HEK293T (cell line): ENCODE results near the gene TTC9B.

ENCODE experiments used
- CTCF ChIA-PET: fragments of 350-600 bp; formaldehyde crosslinking; extraction: SDS; loops from one replicate; lab custom pipeline; 2021; ENCODE audit warnings: antibody characterized with exemption, inconsistent platforms; lab: Yijun Ruan, JAX
- POLR2A ChIA-PET: fragments of 350-600 bp; formaldehyde crosslinking; extraction: SDS; loops from one replicate; lab custom pipeline; 2020; ENCODE audit warnings: antibody characterized with exemption, inconsistent platforms; lab: Yijun Ruan, JAX
- DNase-seq: peaks from one replicate; pipeline ENCODE4 v3.0.0; 2012; ENCODE audit warnings: mixed read lengths; ENCODE audit errors: extremely low spot score
- ARNT ChIP-seq: fragments of 450-650 bp; IDR thresholded peaks from 2 replicates; pipeline ENCODE4 v1.6.1; 2017; ENCODE audit warnings: mild to moderate bottlenecking
- BHLHE40 ChIP-seq: fragments of 450-650 bp; IDR thresholded peaks from 2 replicates; pipeline ENCODE4 v1.6.1; 2016; ENCODE audit warnings: mild to moderate bottlenecking, moderate library complexity, borderline replicate concordance
- CTBP1 ChIP-seq: fragments of 450-650 bp; IDR thresholded peaks from 2 replicates; pipeline ENCODE4 v1.6.1; 2016; ENCODE audit warnings: borderline replicate concordance
- ELF4 ChIP-seq: fragments of 450-650 bp; IDR thresholded peaks from 2 replicates; pipeline ENCODE4 v1.6.1; 2017; ENCODE audit warnings: antibody characterized with exemption
- FOXA1 ChIP-seq: fragments of 450-650 bp; IDR thresholded peaks from 2 replicates; pipeline ENCODE4 v1.6.1; 2016; ENCODE audit warnings: mild to moderate bottlenecking
- FOXK2 ChIP-seq: fragments of 450-650 bp; IDR thresholded peaks from 2 replicates; pipeline ENCODE4 v1.6.1; 2016; ENCODE audit warnings: mild to moderate bottlenecking
- FOXM1 ChIP-seq: fragments of 450-650 bp; IDR thresholded peaks from 2 replicates; pipeline ENCODE4 v1.6.1; 2017; ENCODE audit warnings: mild to moderate bottlenecking, borderline replicate concordance
- HDGF ChIP-seq: fragments of 450-650 bp; IDR thresholded peaks from 2 replicates; pipeline ENCODE4 v1.6.1; 2017; ENCODE audit warnings: antibody characterized with exemption, borderline replicate concordance
- L3MBTL2 ChIP-seq: fragments of 450-650 bp; conservative IDR thresholded peaks from 2 replicates; pipeline ENCODE4 v1.6.1; 2016; ENCODE audit warnings: mild to moderate bottlenecking
- LEF1 ChIP-seq: fragments of 450-650 bp; IDR thresholded peaks from 2 replicates; pipeline ENCODE4 v1.6.1; 2017; ENCODE audit warnings: mild to moderate bottlenecking, borderline replicate concordance
- NFRKB ChIP-seq: fragments of 450-650 bp; IDR thresholded peaks from 2 replicates; pipeline ENCODE4 v1.6.1; 2016; ENCODE audit warnings: mild to moderate bottlenecking, moderate library complexity
- PKNOX1 ChIP-seq: fragments of 450-650 bp; IDR thresholded peaks from 2 replicates; pipeline ENCODE4 v1.6.1; 2016
- SP1 ChIP-seq: fragments of 450-650 bp; IDR thresholded peaks from 2 replicates; pipeline ENCODE4 v1.6.1; 2017
- SUZ12 ChIP-seq: fragments of 450-650 bp; IDR thresholded peaks from 2 replicates; pipeline ENCODE4 v1.6.1; 2016; ENCODE audit warnings: mild to moderate bottlenecking
- TARDBP ChIP-seq: fragments of 450-650 bp; IDR thresholded peaks from 2 replicates; pipeline ENCODE4 v1.6.1; 2016
- ZNF384 ChIP-seq: fragments of 450-650 bp; IDR thresholded peaks from 2 replicates; pipeline ENCODE4 v1.6.1; 2016

The TTC9B gene

DNA sequence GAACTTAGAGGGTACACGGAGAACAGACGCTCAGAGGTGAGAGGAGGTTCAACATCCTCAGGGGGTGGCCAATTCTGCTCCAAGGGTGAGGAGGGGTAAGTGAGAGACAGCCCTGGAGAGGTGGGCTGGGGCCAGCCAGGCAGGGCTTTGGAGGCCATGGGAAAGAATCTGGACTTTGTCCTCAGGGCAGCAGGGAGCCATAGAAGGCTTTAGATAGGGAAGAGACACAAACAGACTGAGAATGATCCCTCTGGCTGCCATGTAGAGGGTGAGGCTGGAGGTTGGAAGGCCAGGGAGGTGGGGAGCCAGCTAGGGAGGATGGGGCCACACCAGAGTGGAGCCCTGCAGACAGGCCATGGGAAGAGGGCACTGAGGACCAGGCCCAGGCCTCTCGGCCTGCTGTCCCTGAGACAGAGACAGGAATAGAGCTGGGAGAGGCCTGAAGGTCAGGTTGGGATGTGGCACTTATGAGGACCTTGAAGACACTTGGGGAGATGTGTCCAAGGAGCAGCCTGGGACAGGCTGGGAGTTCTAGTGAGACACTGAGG is 37.5 kb upstream of the TTC9B start:
- POLR2A ChIA-PET: no interaction called here
- TF ChIP-seq HDGF (no peak), LEF1 (no peak), NFRKB (no peak), FOXK2 (no peak), TARDBP (no peak), ZNF384 (no peak), FOXA1 (no peak), L3MBTL2 (no peak), CTBP1 (no peak), ELF4 (no peak), ARNT (no peak), SUZ12 (no peak), PKNOX1 (no peak), FOXM1 (no peak), BHLHE40 (no peak), SP1 (no peak)
- CTCF ChIA-PET: no interaction called here
- DNase-seq: no peak

DNA sequence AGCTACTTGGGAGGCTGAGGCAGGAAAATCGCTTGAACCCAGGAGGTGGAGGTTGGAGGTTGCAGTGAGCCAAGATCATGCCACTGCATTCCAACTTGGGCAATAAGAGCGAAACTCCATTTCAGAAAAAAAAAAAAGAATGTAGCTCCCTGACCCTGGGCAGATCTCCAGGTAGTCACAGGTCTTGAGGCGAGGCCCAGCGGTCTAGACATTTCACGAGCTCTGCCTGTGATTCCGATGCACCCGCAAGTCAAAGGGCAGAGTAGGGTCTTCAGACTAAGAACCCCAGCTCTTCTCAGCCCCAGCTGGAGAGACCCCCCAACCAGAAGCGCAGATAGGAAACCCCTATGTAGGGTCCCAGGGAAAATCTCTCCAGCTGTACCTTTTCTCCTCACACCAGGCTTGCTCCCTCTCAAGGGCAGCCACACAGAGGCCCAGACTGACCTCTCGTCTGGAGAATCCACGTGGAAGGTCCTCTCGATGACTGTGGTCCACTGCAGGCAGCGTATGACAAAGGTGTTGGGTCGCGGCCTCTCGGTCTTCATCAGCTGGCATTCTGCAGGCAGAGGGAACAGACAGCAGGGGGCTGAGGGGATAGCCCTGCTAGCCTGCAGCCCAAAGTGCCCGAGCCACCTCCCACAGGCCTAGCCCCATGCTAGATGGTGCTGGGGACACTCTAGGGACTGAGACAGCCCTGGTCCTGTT is 36.7 kb upstream of the TTC9B start:
- no peak for DNase-seq
- no peak for TF ChIP-seq HDGF
- TF ChIP-seq PKNOX1: no peak
- TF ChIP-seq NFRKB: no peak
- TF ChIP-seq SP1: no peak
- no peak for TF ChIP-seq FOXA1
- no peak for TF ChIP-seq ARNT
- TF ChIP-seq L3MBTL2: no peak
- CTCF ChIA-PET: no interaction called here
- POLR2A ChIA-PET: no interaction called here

DNA sequence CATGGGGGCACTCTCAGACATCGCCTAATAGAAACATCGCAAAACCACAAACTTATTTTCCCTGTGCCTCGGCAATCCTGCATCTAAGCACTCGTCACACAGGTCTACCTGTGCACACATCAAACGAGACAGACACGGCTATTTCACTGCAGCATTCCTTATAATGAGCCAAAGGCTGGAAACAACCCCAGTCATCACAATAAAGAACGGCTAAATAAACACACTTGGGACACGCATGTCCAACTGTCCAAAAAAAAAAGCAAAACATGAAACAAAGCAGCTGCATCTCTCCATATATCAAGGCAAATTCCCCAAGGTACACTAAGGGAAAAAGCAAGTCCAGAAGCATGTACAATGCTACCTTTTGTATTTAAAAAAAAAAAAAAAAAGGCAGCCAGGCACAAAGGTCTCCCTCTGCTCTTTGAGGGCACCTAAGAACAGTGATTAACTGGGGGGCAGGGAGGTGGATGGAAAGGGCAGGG is 35.5 kb upstream of the TTC9B start:
- DNase-seq: no peak
- ChIA-PET CTCF (no interaction called here), POLR2A (no interaction called here)
- TF ChIP-seq ELF4 (no peak), ARNT (no peak), BHLHE40 (no peak), L3MBTL2 (no peak), PKNOX1 (no peak), NFRKB (no peak), FOXM1 (no peak), FOXA1 (no peak), TARDBP (no peak), CTBP1 (no peak), FOXK2 (no peak), ZNF384 (no peak), LEF1 (no peak), SUZ12 (no peak), HDGF (no peak), SP1 (no peak)

- no peak for TF ChIP-seq L3MBTL2
- no peak for TF ChIP-seq PKNOX1
- no peak for TF ChIP-seq HDGF
- TF ChIP-seq ARNT: no peak
- TF ChIP-seq TARDBP: no peak
- TF ChIP-seq ZNF384: no peak
- TF ChIP-seq SUZ12: no peak
- no peak for TF ChIP-seq CTBP1
- no peak for TF ChIP-seq SP1
- TF ChIP-seq FOXA1: no peak
- no peak for TF ChIP-seq FOXK2
- TF ChIP-seq BHLHE40: no peak
- no peak for TF ChIP-seq ELF4
- TF ChIP-seq NFRKB: no peak
- no peak for TF ChIP-seq FOXM1
- no peak for TF ChIP-seq LEF1
- ChIA-PET POLR2A (no interaction called here), CTCF (interaction anchor here (0.5 kb wide), 1 partner anchor 127 kb away, joined by 3 read pairs; no protein-coding TSS in a partner anchor)
- DNase-seq: no peak
Measured at GRCh38 chr19:40252395-40252794, 34.2 kb upstream of the TTC9B start.

GRCh38 chr19:40251991-40252390 is 33.8 kb upstream of the TTC9B start:
- no peak for TF ChIP-seq L3MBTL2
- TF ChIP-seq ZNF384: no peak
- TF ChIP-seq PKNOX1: no peak
- no peak for TF ChIP-seq BHLHE40
- no peak for TF ChIP-seq ELF4
- TF ChIP-seq FOXK2: no peak
- no peak for TF ChIP-seq FOXA1
- no peak for TF ChIP-seq CTBP1
- no peak for TF ChIP-seq ARNT
- no peak for TF ChIP-seq SUZ12
- TF ChIP-seq SP1: no peak
- TF ChIP-seq LEF1: no peak
- TF ChIP-seq FOXM1: no peak
- no peak for TF ChIP-seq HDGF
- TF ChIP-seq NFRKB: no peak
- no peak for TF ChIP-seq TARDBP
- ChIA-PET CTCF (interaction anchor here (0.5 kb wide), 1 partner anchor 128 kb away, joined by 3 read pairs; no protein-coding TSS in a partner anchor), POLR2A (no interaction called here)
- no peak for DNase-seq
